Liver (tissue), 3 donors: ENCODE results near the gene IL1RAPL1.

ENCODE experiments used
- ATF3 ChIP-seq: IDR thresholded peaks from 2 replicates; pipeline ENCODE4 v1.6.1; 2016; ENCODE audit warnings: antibody characterized with exemption
- CTCF ChIP-seq: fragments of 150-350 bp; IDR thresholded peaks from 2 replicates; pipeline ENCODE4 v1.5.1; 2017; ENCODE audit warnings: improper control_type of control experiment, low read depth, low read length; ENCODE audit not compliant: missing input control
- MAX ChIP-seq: IDR thresholded peaks from 2 replicates; pipeline ENCODE4 v1.6.1; 2016; ENCODE audit warnings: antibody characterized with exemption
- RAD21 ChIP-seq, 2 donors: IDR thresholded peaks; 2 replicates each; pipeline ENCODE4 v1.6.1; 2016; ENCODE audit warnings: antibody characterized with exemption in 2 of 2, mild to moderate bottlenecking in 2 of 2
- SP1 ChIP-seq: IDR thresholded peaks from 2 replicates; pipeline ENCODE4 v1.6.1; 2018; ENCODE audit warnings: antibody characterized with exemption, mild to moderate bottlenecking
- TAF1 ChIP-seq: conservative IDR thresholded peaks from 2 replicates; pipeline ENCODE4 v1.6.1; 2016; ENCODE audit warnings: antibody characterized with exemption, mild to moderate bottlenecking
- donor health status: healthy.
- donor health status: healthy.

GRCh38 chrX:29662101-29662500 is 1074.9 kb downstream of the IL1RAPL1 start:
- no peak for TF ChIP-seq MAX
- TF ChIP-seq CTCF = no peak
- TF ChIP-seq SP1 = no peak
- TF ChIP-seq ATF3 = no peak
- TF ChIP-seq RAD21 (IDR thresholded peaks at IDR 0.05) = no peak
- TF ChIP-seq TAF1 = no peak
